ENCODE measurements around the gene REEP1.
A peak's percentile ranks its signal among the peaks of the same experiment; 100 is the strongest.

Gene REEP1

DNA sequence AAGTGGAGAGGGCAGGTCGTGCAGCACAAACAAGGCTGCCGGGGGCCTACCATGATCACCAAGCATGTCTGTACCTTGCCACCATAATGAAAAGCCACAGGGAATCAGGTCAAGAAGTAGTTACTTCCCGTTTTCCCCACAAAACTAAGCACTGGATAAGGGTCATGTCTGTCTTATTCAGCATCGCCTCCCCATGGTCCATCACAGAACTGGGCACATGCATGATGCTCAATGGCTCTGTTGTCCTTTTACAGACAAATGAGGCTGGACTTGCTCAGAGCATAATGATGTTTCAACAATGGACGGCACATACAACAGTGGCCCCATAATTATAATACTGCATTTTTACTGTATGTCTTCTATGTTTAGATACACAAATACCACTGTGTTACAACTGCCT is 27.5 kb downstream of the REEP1 start:
- no peak for DNase-seq (ENCODE audit: low read depth)
- H3K4me3 ChIP-seq (ENCODE audit: low read depth, low read length) = no peak overlapping the region

DNA sequence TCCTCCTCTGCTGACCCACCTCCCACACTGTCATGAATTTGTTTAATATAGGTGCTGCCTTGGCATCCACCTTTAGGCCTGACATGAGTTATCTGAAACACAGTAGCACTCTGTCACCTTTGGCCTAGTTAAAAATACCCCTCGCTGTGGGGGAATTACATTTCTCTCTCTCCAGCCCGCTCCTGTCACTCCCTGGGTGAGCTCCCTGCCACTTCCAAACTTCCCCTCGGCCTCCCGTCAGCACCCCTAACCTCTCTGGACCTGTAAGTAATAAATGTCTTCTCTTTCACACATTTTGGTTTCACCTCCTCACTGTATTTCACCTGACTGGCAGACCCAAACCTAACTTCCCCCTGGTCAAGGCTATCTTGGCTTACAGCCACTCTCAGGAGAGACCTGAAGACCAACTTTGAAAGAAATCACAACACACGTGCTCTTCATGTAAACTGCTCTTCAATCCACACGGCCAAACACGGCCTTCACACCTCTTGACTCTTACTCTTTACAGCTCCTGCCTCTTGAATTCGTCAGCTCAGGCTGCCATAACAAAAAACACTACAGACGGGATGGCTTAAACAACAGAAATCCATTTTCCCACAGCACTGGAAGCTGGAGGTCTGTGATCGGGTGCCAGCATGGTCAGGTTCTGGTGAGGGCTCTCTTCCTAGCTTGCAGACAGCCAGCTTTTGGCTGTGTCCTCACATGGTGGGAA is 28.3 kb downstream of the REEP1 start:
- H3K4me3 ChIP-seq (ENCODE audit: low read depth, low read length) = no peak overlapping the region
- no peak for DNase-seq (ENCODE audit: low read depth)

DNA sequence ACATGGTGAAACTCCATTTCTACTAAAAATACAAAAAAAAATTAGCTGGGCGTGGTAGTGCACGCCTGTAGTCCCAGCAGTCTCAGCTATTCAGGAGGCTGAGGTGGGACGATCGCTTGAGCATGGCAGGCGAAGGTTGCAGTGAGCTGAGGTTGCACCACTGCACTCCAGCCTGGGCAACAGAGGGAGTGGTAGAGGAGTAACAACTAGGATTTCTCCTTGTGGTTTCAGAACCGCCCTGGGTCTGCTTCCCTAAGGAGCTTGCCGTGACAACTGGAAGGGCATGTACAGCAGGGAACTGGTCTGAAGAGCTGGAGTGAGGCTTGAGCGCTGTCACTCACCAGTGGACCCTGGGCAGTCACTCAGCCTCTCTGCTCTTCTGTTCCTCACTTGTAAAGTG is 29.1 kb downstream of the REEP1 start:
- DNase-seq (ENCODE audit: low read depth) = no peak
- H3K4me3 ChIP-seq (ENCODE audit: low read depth, low read length) = no peak overlapping the region

DNA sequence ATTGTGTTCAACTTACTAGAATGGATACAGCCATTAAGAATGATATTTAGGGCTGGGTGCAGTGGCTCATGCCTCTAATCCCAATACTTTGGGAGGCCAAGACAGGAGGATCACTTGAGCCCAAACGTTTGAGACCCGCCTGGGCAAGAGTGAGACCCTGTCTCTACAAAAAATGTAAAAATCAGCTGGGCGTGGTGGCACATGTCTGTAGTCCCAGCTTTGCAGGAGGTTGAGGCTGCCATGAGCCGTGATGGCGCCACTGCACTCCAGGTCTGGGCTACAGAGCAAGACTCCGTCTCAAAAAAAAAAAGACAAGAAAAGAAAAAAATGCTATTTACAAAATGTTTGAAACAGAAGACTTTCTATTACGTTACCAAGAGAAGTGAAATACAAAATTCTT is 30.0 kb downstream of the REEP1 start:
- DNase-seq (ENCODE audit: low read depth) = no peak
- H3K4me3 ChIP-seq (ENCODE audit: low read depth, low read length) = no peak overlapping the region

DNA sequence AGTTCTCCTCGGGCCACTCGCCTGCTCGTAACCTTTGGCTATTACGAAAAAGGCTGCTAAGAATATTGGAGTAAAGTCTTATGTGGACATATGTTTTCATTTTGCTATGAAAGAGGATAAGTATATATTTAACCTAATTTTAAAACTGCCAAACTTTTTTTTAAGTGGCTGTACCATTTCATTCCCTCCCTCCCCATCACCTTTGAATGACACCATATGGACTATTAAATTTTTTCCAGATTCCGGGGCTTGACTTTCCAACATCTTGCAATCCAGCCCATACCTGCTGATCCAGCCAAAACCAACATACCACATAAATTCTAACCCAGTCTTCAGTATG is 31.5 kb downstream of the REEP1 start:
- DNase-seq (ENCODE audit: low read depth) = no peak
- no peak overlapping the region for H3K4me3 ChIP-seq (ENCODE audit: low read depth, low read length)

DNA sequence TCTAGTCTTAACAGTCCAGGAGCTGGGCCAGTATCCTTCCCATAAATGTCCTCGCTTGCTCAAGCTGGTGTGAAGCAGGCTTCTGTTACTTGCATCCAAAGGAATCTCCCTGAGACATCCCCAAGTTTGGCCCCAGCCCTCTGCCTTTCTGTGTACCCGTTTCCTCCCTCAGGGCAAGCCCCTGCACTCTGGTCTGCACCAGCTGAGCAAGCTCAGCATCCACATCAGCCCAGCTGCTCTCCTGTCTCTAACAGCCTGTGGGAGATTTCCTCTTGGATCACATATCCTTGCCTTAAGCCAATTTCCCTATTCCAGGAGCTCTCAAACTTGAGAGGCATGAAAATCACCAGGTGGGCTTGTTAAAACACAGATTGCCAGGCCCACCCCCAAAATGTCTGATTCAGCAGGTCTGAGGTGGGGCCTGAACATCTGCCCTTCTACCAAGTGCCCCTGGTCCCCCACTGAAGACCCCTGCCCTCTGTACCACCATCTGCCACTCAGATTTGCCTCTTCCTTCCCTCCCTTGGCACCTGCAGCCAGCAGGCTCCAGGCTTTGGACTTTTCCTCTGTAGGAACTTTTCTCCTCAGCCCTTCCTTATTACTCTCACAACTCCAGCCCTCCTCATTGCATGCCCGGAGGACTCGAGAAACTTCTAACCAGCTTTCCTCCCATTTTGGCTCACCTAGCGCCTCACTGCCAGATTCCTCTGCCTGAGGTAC is 32.1 kb downstream of the REEP1 start:
- no peak for DNase-seq (ENCODE audit: low read depth)
- no peak overlapping the region for H3K4me3 ChIP-seq (ENCODE audit: low read depth, low read length)

DNA sequence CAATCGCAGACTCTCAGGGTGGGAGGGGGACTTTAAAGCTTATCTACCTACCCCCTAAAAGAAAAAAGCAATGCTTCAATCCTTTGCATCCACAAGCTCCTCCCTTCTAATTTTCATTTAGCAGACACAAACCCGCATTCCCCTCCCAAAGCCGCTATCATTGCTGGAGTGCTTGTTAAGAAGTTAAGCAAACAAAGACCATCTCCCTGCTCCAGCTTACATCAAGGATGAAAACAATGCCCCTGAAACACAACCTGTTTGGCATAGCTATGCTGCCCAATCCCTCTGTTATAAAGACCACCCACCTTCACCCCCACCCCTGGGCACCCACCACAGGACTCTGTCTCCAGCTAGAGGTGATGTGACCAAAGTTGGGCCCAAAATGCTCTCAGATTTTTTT is 33.0 kb downstream of the REEP1 start:
- DNase-seq (ENCODE audit: low read depth) = no peak
- H3K4me3 ChIP-seq (ENCODE audit: low read depth, low read length) = no peak overlapping the region

DNA sequence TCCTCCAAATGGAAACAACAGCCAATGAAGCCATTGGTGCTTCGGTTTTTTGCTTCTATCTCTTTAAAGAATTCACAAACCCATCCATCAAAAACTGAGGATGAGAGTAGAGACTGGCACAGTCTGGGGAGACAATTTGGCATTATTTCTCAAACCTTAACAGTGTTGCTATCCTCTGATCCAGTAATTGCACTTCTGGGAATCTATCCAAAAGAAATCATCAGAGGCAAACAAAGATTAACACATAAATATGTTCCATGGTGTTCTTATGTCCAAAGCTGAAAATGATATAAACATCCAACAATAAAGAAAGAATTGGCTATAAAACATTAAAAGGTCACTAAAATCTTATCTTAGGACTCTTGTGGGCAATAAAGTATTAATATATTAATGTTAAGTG is 35.1 kb downstream of the REEP1 start:
- no peak overlapping the region for H3K4me3 ChIP-seq (ENCODE audit: low read depth, low read length)
- no peak for DNase-seq (ENCODE audit: low read depth)

DNA sequence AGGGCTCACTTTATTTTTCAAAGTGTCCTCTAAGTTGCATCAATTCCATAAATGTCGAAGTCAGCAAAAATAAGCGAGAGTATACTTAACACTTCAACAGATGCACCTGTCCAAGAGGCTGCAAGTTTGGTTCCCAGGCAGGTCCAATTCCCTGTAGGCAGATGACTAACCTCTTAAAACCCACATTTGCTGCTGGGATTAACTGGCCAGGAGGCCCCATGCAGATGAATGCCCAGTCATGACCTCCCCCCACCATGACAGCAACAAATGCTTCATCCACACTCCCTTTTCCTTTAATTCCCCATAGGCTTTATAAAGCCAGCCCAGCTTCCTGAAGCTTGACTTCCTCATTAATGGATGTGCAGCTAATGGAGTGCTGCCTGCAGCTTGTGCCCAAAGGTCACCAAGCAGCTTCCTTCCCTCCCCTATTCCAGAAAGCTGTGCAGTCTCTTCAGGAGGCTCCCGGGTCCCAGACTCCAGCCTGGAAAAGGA is 35.7 kb downstream of the REEP1 start:
- no peak overlapping the region for H3K4me3 ChIP-seq (ENCODE audit: low read depth, low read length)
- DNase-seq (ENCODE audit: low read depth) = peak; percentile 41

DNA sequence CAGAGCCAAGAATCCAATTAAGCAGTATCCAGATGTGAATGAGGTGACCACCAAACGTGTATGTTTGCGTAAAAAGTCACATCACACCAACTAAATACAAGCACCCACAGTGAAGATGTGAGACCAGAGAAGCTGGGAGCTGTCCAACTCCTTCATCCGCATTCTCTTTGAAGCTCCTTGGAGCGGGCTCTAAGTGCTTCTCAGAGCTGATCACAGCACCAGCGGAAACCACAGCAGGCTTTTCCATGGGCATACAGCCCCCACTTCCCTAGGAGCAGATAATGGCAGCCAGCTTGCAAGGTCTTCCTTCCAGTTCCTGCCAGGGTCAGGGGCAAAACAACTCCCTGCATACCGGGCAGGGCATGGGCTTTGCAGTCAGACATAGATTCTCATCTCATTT is 36.4 kb downstream of the REEP1 start:
- no peak for DNase-seq (ENCODE audit: low read depth)
- no peak overlapping the region for H3K4me3 ChIP-seq (ENCODE audit: low read depth, low read length)

DNA sequence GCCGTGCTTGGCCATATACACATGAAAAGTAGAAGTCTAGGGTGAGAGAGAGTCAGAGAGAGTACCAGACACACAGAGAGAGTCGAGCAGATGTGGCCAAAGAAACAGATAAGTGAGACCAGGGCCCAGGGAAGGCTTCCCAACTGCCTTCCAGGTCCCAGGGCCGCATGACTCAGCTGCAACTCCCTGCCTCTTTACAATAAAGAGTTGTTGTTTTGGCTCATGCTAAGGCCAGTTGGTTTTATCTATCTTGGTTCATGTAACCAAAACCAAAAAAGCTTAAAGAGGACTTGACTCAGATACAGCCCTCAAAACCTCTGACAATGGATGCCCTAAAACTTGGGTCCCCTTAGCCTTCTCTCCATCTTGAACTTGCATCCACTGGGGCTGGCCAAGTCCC is 36.9 kb downstream of the REEP1 start:
- no peak overlapping the region for H3K4me3 ChIP-seq (ENCODE audit: low read depth, low read length)
- DNase-seq (ENCODE audit: low read depth) = no peak

DNA sequence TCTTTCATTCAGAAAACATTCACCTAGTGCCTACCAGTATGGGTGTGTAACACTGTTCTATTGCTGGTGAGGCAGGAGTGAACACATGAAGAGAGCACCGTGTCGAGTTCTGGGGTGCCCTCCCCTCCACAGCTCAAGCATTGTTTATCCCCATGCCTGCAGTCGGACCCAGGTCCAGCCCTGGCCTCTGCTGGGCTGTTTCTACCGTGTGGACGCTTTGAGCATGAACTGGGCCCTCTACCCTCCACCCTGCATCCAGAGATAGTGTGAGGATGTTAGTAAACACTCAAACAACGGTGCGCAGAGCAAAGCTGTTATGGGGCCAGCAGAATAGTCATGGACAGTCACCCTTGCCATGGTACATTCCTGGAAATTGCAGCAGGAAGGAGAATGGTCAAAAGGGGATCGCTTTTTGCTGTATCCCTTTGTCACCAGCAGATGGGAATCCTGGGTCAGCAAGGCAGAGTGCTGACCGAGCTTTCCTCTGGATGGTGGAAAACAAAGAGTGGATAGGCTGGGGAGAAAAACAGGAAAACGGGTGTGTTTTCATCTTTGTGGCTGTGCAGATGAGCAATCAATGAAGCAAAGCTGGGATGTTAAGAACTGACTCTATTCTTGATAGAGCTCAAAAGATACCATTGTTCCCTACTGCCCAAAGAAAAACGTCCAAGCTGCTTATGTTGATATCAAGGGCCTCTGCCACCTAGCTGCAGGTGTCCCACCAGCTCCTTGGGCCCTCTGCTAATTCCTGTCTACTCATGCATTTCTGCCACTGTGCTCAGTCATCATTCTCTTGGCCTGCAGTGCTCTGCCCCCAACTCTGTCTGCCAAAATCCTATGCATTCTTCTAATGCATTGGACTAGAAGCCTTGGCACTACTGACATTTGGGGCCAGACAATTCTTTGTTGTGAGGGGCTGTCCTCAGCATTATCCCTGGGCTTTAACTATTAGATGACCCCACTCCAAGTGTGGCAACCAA is 38.7 kb downstream of the REEP1 start:
- DNase-seq (ENCODE audit: low read depth) = no peak
- H3K4me3 ChIP-seq (ENCODE audit: low read depth, low read length) = no peak overlapping the region

DNA sequence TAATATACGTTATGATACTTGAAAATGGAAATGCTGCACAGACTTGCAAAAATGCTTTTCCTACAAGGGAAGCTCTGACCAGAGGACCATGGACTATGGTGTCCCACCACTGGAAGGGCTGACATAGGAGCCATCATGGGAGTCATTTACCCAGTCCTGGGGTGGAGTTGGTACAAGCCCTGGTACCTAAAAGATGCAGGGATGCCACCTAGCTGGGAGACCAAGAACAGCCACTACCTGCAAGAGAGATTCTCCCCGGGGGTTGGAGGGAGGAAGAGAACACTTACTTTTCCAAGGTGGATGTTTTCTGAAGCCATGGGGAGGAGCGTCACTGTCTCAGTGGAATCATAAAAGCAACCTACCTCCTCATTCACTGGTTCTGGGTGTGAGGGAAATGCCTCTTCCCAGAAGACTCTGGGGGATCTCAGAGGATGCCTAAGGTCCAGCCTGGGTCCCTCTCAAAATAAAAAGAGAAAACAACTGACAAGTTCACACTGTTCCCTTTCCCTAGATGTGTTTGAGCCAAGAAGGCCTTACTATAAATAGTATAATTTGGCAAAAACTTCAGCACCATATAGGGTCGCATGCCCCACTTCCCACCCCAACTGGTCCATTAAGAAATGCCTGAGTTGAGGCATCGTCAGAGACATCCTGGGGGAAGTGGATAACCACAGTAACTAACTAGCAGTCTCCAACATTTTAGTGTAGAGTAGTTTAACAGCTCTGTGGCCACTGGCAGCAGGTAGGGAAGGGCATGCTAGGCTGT is 39.9 kb downstream of the REEP1 start:
- no peak for DNase-seq (ENCODE audit: low read depth)
- no peak overlapping the region for H3K4me3 ChIP-seq (ENCODE audit: low read depth, low read length)

DNA sequence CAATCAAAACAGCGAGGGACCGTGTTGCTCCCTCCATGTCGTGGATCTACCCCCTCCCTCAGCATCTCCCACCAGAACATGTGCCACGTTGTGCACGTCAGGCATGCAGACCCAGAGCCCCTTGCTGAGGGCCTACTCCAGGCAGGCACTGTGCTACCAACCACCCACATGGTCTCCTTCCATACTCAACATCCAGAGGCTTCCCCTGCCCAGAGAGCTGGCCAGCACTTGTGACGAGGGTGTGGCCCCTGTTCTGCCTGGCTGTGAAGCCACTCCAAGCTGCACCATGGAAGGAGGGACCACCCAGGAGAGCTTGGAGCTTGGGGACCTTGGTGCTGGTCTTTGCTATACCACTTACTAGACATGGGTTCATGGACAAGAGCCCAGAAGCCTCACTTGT is 40.5 kb downstream of the REEP1 start:
- no peak for DNase-seq (ENCODE audit: low read depth)
- no peak overlapping the region for H3K4me3 ChIP-seq (ENCODE audit: low read depth, low read length)

DNA sequence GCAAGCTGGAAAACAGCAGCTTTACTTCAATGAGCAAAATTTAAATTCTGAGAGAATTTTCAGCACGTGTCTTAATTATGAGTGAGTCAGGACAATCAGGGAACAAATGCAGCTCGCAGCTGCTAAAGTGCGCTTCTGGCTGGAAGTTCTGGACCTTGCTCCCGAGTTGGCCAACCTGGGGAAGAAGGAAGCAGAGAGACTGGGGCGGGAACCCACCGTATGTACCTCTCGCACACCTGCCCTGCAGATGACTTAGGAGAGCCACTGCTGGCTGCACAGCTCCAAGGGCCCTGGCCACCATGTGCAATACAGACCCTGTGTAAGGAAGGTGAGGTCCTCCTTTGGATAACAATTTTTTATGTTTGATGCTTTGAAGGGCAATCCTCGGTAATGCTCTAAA is 42.4 kb downstream of the REEP1 start:
- H3K4me3 ChIP-seq (ENCODE audit: low read depth, low read length) = no peak overlapping the region
- no peak for DNase-seq (ENCODE audit: low read depth)

DNA sequence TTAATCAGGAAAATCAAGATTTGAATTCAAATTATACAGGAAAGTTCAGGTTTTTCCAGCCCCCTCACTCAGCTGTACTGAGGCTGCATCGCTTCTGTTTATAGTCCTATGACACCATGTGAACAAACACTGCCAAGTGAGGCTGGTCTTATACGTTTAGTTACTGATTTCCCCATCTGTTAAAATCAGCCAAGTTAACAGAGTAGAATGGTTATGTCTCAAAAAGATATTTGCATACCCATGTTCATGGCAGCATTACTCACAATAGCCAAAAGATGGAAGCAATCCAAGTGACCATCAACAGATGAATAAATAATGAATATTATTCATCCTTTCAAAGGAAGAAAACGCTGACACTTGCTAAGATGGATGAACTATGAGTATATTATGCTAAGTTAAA is 43.8 kb downstream of the REEP1 start:
- no peak for DNase-seq (ENCODE audit: low read depth)
- H3K4me3 ChIP-seq (ENCODE audit: low read depth, low read length) = no peak overlapping the region

DNA sequence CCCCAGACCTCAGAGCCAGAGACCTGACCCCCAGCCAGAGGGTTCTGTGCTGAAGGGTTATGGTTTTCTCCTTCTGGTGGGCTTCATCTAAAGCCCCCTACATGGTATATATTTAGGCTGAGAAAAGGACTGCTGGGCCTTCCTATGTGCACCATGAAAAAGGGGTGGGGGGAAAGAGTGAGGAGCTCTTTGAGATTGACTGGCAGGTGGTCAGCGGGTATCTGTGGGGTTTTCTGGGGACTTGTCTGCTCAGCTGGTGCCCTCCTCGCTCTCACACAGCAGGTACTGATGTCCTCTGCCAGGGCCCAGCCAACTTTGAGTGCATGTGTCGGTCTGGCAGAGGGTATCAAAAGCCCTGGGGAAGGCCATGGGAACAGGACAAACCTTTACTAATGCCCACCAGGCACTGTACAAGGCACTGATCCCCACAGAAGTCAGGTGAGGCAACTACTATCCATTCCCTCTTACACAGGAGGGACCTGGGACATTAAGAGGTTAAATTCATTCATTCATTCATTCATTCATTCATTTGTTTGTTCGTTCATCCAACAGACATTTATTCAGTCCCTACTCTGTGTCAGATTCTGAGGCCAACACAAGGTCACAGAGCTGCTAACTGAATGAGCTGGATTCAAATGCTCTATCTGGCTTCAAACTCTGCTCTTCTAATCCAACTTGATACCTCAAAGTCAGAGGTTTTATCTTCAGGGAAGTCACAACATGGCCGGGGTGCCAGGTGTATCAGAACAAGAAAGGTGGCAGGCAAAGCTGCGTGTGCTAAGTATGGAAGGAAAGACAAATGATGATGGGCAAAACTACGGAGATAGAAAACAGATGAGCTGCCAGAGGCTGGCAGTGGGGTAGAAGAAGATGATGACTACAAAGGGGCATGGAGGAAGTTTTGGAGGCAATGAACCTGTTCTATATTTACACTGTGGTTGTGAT is 44.6 kb downstream of the REEP1 start:
- DNase-seq (ENCODE audit: low read depth) = no peak
- no peak overlapping the region for H3K4me3 ChIP-seq (ENCODE audit: low read depth, low read length)

DNA sequence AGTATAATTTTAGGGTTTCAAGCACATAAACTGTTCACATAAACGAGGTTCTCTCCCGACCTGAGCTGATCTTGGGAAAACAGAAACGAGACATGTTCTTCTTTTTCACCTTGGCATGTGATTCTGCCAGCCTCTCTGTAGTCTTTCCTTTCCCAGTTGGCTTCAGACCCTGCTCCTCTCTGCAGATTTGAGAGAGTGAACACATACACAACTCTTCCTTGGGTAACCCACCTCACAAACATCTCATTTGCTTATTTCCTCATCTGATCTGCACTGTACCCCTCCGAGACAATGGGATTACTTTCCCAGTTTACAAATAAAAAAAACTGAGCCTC is 46.1 kb downstream of the REEP1 start:
- DNase-seq (ENCODE audit: low read depth) = no peak
- H3K4me3 ChIP-seq (ENCODE audit: low read depth, low read length) = no peak overlapping the region
